Measurements from ENCODE around the gene DUSP22.
"Not testable (repeated sequence)": the region's sequence is repeated elsewhere in the genome, so short reads cannot be mapped to it uniquely, and the experiment has no call there.

DUSP22 gene

DNA sequence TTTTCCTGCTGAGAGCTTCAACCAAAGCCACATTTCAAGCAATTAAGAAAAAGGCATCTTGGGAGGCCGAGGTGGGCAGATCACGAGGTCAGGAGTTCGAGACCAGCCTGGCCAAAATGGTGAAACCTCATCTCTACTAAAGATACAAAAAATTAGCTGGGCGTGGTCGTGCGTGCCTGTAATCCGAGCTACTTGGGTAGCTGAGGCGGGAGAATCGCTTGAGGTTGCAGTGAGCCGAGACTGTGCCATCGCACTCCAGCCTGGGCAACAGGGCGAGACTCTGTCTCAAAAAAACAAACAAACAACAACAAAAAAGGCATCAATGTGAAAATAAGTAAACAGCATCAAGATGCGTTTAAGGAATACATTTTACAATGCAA is 85.3 kb downstream of the DUSP22 start:
- not testable (repeated sequence) for H3K4me3 ChIP-seq (ENCODE audit: low read depth, low read length)

DNA sequence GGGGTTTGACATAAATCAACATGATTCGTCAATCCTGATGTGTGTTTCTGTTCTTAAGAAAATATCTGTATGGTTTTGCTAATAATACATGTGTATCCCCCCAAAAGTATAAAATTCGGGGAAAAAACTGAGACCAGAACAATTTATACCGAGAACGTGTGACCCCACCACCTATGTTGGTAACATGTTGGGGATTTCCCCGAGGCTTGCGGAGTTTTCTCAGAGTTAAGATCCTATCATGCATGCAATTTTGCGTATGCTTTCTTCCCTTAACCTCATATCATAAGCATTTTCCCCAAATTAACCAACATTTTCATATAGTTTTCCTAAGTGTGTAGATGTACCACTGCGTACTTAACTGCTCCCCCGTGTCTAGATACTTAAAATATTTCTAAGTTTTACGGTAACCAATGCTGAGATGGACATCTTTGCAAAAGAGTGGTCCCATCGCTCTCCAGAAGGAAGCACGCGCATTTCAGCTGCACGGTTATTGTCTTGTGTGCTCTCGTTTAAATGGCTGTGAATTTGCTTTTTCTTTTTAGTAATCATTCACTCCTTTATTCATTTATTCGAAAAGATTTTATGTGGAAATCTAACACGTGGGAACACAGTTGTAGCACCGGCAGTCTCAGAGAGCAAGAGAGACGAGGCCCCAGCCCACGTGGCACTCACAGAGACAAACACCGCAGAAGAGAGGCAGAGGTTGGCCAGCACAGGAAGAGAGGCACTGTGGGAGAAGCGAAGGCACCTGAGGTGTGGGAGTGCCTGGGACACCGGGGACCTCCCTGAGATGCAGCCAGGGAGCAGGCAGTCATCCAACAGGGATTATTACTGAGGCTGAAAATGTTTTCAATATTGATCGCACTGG is 86.0 kb downstream of the DUSP22 start:
- H3K4me3 ChIP-seq (ENCODE audit: low read depth, low read length), result no peak overlapping the region

GRCh38 chr6:378958-379409 is 86.7 kb downstream of the DUSP22 start:
- no peak overlapping the region for H3K4me3 ChIP-seq (ENCODE audit: low read depth, low read length)

- H3K4me3 ChIP-seq (ENCODE audit: low read depth, low read length), result no peak overlapping the region
Observed at GRCh38 chr6:379410-380181, 87.3 kb downstream of the DUSP22 start.

GRCh38 chr6:380234-381218 is 88.2 kb downstream of the DUSP22 start:
- H3K4me3 ChIP-seq (ENCODE audit: low read depth, low read length), result no peak overlapping the region

- H3K4me3 ChIP-seq (ENCODE audit: low read depth, low read length), result no peak overlapping the region
Observed at GRCh38 chr6:381742-382461, 89.6 kb downstream of the DUSP22 start.

GRCh38 chr6:382883-383810 is 90.9 kb downstream of the DUSP22 start:
- no peak overlapping the region for H3K4me3 ChIP-seq (ENCODE audit: low read depth, low read length)

- H3K4me3 ChIP-seq (ENCODE audit: low read depth, low read length), result no peak overlapping the region
Observed at GRCh38 chr6:383856-384255, 91.6 kb downstream of the DUSP22 start.

- H3K4me3 ChIP-seq (ENCODE audit: low read depth, low read length), result no peak overlapping the region
Observed at GRCh38 chr6:384898-385297, 92.6 kb downstream of the DUSP22 start.

DNA sequence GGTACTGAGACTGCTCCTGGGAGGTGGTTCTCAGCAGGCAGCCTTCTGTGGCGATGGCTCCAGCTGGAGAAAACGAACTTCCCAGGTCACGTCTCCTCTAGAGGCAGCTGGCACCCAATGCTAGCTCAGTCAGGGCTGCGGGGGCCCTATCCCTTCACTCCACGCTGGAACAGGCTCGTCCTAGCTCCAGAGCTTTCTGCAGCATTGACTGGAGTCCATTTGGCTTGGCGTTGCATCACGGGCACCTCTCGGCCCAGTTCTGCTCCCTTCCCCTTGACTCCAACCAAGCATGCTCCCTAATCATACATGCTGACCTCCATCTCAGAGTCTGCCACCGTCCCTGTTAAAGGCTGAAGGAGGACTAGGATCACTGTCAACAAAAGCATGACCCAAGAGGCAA is 93.3 kb downstream of the DUSP22 start:
- H3K4me3 ChIP-seq (ENCODE audit: low read depth, low read length), result no peak overlapping the region

GRCh38 chr6:386688-387266 is 94.5 kb downstream of the DUSP22 start:
- H3K4me3 ChIP-seq (ENCODE audit: low read depth, low read length), result no peak overlapping the region

DNA sequence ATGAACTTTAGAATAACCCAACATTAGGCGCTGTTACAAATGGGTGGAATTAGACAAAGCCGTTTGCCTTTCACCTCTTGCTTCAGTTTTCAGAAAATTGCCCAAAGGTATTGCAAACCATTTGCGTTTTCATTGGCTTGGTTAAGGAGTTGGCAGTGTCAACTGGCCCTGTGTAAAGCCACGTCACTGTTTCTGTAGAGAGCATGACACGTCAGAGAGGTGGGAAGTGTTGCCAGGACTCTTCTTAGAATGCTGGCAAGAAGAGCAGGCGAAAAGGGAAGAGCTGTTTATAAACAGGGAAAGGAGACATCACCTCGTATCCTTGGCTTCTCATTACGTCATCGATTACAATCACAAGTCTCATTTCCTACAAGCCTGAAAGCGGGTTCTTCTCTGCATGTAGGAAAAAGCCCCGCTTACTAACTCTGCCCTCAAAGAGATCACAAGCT is 95.0 kb downstream of the DUSP22 start:
- no peak overlapping the region for H3K4me3 ChIP-seq (ENCODE audit: low read depth, low read length)

DNA sequence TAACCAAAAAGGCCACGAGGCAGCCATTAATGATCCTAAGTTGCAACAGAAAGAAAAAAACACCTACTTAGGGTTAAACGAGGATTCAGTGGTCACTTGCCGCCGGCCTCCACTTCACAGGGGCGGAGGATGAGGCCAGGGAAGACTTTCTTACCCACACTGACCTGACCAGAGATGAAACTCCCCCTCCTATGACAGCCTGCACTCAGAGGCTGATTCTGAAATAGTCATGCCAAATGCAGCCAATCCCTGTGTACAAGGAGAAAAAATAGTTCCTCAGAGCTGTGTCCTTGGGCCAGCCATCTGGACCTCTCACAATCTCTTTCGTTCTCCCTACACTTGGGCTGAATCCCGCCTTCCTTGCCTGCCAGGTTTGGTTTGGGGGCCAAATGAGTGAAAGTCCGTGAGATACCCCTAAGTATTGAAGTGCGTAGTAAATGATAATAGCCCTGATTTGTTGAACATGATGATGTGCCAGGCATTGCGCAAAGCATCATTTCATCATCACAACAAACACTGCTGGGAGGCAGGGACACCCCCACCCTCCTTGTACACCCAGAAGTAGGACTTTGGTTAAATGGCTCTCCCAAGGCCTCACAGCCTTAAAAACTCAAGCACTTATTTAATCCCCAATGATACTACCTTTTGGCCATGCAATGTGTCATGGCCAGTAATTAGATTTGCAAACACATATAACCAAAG is 96.1 kb downstream of the DUSP22 start:
- H3K4me3 ChIP-seq (ENCODE audit: low read depth, low read length), result no peak overlapping the region

GRCh38 chr6:389143-389542 is 96.9 kb downstream of the DUSP22 start:
- H3K4me3 ChIP-seq (ENCODE audit: low read depth, low read length), result no peak overlapping the region

- no peak overlapping the region for H3K4me3 ChIP-seq (ENCODE audit: low read depth, low read length)
Observed at GRCh38 chr6:389622-390021, 97.3 kb downstream of the DUSP22 start.

GRCh38 chr6:390914-391558 is 98.7 kb downstream of the DUSP22 start:
- H3K4me3 ChIP-seq (ENCODE audit: low read depth, low read length), result peak overlapping the region; percentile 38

GRCh38 chr6:391559-392440 is 99.5 kb downstream of the DUSP22 start, which contains the start of gene IRF4:
TSS of gene IRF4 (plus strand) at chr6:391752. CDS start at chr6:393153, 1,401 bp downstream.
- H3K4me3 ChIP-seq (ENCODE audit: low read depth, low read length), result peak within 1 kb of the TSS; percentile 38

All from iPS-11a (cell line).